NB4 (cell line): ENCODE results near the gene NPAS3.

ENCODE experiments used
- DNase-seq: peaks from one replicate; pipeline ENCODE4 v3.0.0; 2010; ENCODE audit warnings: low read depth
- H3K4me3 ChIP-seq: one replicate; pipeline ENCODE4 v1.5.1; 2011; ENCODE audit warnings: mild to moderate bottlenecking, low read depth, low read length, moderate library complexity
- MYC ChIP-seq: IDR thresholded peaks from 2 replicates; pipeline ENCODE4 v1.6.1; 2011; ENCODE audit warnings: low read depth, low read length
- POLR2A ChIP-seq: IDR thresholded peaks from 2 replicates; pipeline ENCODE4 v1.6.1; 2011; ENCODE audit warnings: mild to moderate bottlenecking; ENCODE audit not compliant: insufficient read length; ENCODE audit errors: extremely low read depth
- TF ChIP-seq, protein P1 (sequence below): IDR thresholded peaks from 2 replicates; pipeline ENCODE4 v1.6.1; 2011; ENCODE audit warnings: low read depth, low read length
- TF ChIP-seq, protein P2 (sequence below): IDR thresholded peaks from one replicate; pipeline ENCODE4 v1.5.1; 2012; ENCODE audit warnings: low read depth, low read length

The NPAS3 gene

DNA sequence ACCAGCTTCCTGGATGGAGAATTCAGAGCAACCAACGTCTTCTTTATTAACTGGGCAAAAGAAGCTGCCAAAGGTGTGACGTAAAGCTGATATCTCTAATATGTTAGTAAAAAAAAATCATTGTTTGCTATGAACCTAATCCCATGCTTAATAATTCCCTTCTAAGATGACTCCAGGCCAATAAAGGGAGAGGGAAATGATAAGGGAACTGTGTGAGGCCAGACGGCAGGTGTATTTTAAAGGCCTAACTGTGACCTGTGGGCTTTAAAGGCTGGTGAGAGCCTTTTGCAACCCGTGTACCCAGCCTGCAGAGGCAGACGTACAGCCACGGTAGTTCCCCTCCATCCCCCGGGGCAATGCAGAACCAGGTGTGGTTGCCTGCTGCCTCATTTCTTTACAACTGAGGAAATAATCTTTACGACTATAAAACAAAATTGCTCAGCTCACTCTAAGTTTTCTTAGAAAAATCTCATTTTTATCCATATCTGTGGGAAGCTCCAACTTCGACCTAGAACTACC lies 641.6 kb downstream of the NPAS3 start:
- DNase-seq: no peak
- TF ChIP-seq, protein P1, sequence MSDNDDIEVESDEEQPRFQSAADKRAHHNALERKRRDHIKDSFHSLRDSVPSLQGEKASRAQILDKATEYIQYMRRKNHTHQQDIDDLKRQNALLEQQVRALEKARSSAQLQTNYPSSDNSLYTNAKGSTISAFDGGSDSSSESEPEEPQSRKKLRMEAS: no peak
- TF ChIP-seq MYC (no peak), POLR2A (no peak)
- TF ChIP-seq, protein P2, sequence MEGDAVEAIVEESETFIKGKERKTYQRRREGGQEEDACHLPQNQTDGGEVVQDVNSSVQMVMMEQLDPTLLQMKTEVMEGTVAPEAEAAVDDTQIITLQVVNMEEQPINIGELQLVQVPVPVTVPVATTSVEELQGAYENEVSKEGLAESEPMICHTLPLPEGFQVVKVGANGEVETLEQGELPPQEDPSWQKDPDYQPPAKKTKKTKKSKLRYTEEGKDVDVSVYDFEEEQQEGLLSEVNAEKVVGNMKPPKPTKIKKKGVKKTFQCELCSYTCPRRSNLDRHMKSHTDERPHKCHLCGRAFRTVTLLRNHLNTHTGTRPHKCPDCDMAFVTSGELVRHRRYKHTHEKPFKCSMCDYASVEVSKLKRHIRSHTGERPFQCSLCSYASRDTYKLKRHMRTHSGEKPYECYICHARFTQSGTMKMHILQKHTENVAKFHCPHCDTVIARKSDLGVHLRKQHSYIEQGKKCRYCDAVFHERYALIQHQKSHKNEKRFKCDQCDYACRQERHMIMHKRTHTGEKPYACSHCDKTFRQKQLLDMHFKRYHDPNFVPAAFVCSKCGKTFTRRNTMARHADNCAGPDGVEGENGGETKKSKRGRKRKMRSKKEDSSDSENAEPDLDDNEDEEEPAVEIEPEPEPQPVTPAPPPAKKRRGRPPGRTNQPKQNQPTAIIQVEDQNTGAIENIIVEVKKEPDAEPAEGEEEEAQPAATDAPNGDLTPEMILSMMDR: no peak
- no peak overlapping the region for H3K4me3 ChIP-seq

DNA sequence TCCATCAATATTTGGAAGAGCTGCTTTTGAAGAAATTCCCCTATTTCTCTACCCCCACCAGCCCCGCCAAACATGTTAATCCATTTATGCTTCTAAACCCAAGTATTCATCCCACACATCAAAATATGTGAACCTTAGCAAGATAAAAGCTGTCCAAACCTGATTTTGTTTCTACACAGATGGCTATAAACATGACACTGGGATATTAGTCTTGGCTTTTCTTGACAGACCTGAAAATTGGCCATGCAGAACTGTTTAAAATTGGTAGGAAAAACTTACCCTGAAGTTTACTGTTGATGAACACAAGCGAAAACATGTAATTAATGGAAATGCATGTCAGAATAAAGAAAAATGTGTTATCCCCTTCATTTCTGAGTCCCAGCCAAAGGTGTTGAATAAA lies 642.2 kb downstream of the NPAS3 start:
- DNase-seq: no peak
- no peak overlapping the region for H3K4me3 ChIP-seq
- TF ChIP-seq, protein P2: no peak
- TF ChIP-seq MYC (no peak), POLR2A (no peak)
- TF ChIP-seq, protein P1: no peak

DNA sequence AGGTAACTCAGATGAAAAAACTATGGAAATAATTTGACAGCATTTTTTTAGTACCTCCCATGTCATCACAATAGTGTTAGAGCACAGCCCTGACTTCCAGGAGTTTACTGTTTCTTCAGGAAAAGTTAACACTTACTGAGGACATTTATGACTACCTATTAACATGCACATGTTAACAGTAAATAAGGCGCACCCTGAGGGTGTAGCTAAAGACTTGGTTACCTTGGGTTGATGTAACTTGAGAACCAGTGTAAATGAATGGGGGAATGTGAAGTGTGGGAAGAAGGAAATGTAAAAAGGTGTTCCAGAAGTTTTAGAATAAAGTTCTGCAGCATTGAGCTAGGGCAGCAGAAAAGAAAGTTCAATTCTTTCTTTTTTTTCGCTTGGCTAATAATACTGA lies 646.0 kb downstream of the NPAS3 start:
- TF ChIP-seq MYC (no peak), POLR2A (no peak)
- TF ChIP-seq, protein P2: no peak
- no peak overlapping the region for H3K4me3 ChIP-seq
- DNase-seq: no peak

DNA sequence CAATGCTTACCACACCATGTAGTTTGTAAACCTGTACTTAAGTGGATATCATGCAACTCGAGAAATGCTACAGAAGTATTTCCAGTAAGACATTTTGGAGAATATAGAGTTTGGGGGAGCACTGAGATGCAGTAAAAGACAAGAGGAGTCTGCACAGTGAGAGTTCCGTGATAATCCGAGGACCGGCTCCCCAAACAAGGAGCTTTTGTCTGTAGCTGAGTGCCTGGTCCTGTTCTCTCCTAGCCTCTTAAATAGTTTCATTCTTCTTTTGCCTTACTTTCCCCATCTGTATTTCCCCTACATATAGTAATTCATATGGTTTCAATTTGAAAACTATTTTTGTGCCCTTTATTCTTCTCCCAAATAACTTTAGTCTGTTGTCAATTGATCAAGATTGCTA lies 648.1 kb downstream of the NPAS3 start:
- no peak for DNase-seq
- TF ChIP-seq POLR2A: no peak
- no peak overlapping the region for H3K4me3 ChIP-seq

DNA sequence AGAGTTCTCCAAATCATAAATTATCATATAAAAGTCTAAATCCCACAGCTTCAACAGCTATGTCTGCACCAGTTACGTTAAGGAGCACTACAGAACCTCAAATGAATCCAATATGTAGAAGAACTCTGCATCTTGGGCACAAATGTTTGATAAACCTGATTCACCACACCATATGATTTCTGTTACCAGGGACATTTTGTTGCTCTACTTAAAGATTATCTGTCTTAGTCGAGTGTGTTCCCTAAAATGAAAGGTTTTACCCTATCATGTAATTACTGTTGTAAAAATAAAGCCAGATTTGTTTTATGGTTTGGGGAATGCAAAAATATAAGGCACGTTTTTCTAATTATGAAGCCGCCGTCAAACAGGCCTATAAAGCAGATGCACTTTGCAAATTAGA lies 649.1 kb downstream of the NPAS3 start:
- TF ChIP-seq MYC (no peak), POLR2A (no peak)
- TF ChIP-seq, protein P1: no peak
- TF ChIP-seq, protein P2: no peak
- no peak for DNase-seq
- H3K4me3 ChIP-seq: no peak overlapping the region

DNA sequence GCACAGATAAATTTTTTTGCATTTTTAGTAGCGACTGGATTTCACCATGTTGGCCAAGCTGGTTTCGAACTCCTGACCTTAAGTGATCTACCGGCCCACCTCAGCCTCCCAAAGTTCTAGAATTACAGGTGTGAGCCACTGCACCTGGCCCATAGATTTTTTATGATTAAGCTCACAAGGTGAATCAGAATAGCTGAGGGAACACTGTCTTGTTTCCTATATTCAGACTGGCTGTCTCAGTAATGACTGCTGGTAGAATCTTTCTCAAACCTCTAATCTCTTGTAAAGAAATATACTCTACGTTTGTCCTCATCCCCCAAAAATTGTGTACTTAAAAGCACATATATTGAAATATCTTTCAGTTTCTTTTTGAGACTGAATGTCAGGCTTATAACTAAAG lies 650.1 kb downstream of the NPAS3 start:
- no peak for DNase-seq
- no peak overlapping the region for H3K4me3 ChIP-seq
- no peak for TF ChIP-seq POLR2A
- no peak for TF ChIP-seq MYC
- TF ChIP-seq, protein P1: no peak
- TF ChIP-seq, protein P2: no peak
